Neural cell (in vitro differentiated cells): ENCODE measurements around the gene ATG2A. TPM values are rescaled to one million over a fixed set of nuclear protein-coding genes. Genes with fewer than 3 reads are reported as not detected.

Source experiments
- H2AFZ ChIP-seq: fragments of 200-600, 300-800 bp; sonication (generic), shearing (Covaris generic); 2 replicates; pipeline ENCODE4 v1.6.0; 2014; ENCODE audit warnings: low read depth, mild to moderate bottlenecking, antibody characterized with exemption, low read length, moderate library complexity
- H3F3A ChIP-seq: fragments of 200-600 bp; shearing (Covaris generic); 2 replicates; pipeline ENCODE4 v1.6.1; 2016; ENCODE audit warnings: mild to moderate bottlenecking, moderate library complexity, mixed read lengths, antibody characterized with exemption, low read length; ENCODE audit not compliant: insufficient read depth, poor library complexity, severe bottlenecking
- H3K27ac ChIP-seq: fragments of 200-600, 300-800 bp; sonication (generic), shearing (Covaris generic); 2 replicates; pipeline ENCODE4 v1.5.1; 2014; ENCODE audit warnings: mild to moderate bottlenecking, low read length, moderate library complexity
- H3K27me3 ChIP-seq: fragments of 300-800, 200-600 bp; sonication (generic), shearing (Covaris generic); 2 replicates; pipeline ENCODE4 v1.6.0; 2014; ENCODE audit warnings: mild to moderate bottlenecking, low read depth, low read length, moderate library complexity; ENCODE audit not compliant: insufficient read depth
- H3K36me3 ChIP-seq: fragments of 300-800, 200-600 bp; sonication (generic), shearing (Covaris generic); 2 replicates; pipeline ENCODE4 v1.5.1; 2014; ENCODE audit warnings: mild to moderate bottlenecking, antibody characterized with exemption, low read length, moderate library complexity; ENCODE audit not compliant: insufficient read depth
- H3K4me2 ChIP-seq: fragments of 300-800, 200-600 bp; sonication (generic), shearing (Covaris generic); 2 replicates; pipeline ENCODE4 v1.6.0; 2014; ENCODE audit warnings: mild to moderate bottlenecking, low read length
- H3K4me3 ChIP-seq: fragments of 300-800, 200-600 bp; sonication (generic), shearing (Covaris generic); 2 replicates; pipeline ENCODE4 v1.5.1; 2014; ENCODE audit warnings: mild to moderate bottlenecking, low read length, moderate library complexity
- H3K79me2 ChIP-seq: fragments of 200-600 bp; shearing (Covaris generic); replicated peaks from 2 replicates; pipeline ENCODE4 v1.6.0; 2014; ENCODE audit warnings: mild to moderate bottlenecking, low read length, moderate library complexity; ENCODE audit not compliant: insufficient read depth
- H3K9ac ChIP-seq: fragments of 300-800, 200-600 bp; sonication (generic), shearing (Covaris generic); 2 replicates; pipeline ENCODE4 v1.6.1; 2016; ENCODE audit warnings: mild to moderate bottlenecking, low read length, mixed read lengths
- H3K9me2 ChIP-seq: fragments of 200-600 bp; shearing (Covaris generic); 2 replicates; pipeline ENCODE4 v1.6.1; 2016; ENCODE audit warnings: mild to moderate bottlenecking, low read length, mixed read lengths; ENCODE audit not compliant: insufficient read depth
- H3K9me3 ChIP-seq: fragments of 200-600, 300-800 bp; sonication (generic), shearing (Covaris generic); 2 replicates; pipeline ENCODE4 v1.6.1; 2016; ENCODE audit warnings: mild to moderate bottlenecking, mixed run types, low read length, moderate library complexity, mixed read lengths
- H4K20me1 ChIP-seq: fragments of 200-600 bp; shearing (Covaris generic); 2 replicates; pipeline ENCODE4 v1.6.1; 2016; ENCODE audit warnings: mild to moderate bottlenecking, mixed run types; ENCODE audit not compliant: insufficient read depth
- CTCF ChIP-seq: fragments of 450-650 bp; IDR thresholded peaks from 2 replicates; pipeline ENCODE4 v1.5.1; 2014; ENCODE audit warnings: antibody characterized with exemption, mild to moderate bottlenecking, moderate library complexity; ENCODE audit not compliant: poor library complexity, severe bottlenecking
- EP300 ChIP-seq: fragments of 450-650 bp; conservative IDR thresholded peaks from 2 replicates; pipeline ENCODE4 v1.6.1; 2014; ENCODE audit warnings: antibody characterized with exemption, mild to moderate bottlenecking, moderate library complexity; ENCODE audit not compliant: poor library complexity, severe bottlenecking
- EZH2 ChIP-seq: fragments of 200-600, 300-800 bp; shearing (Covaris generic), sonication (generic); IDR thresholded peaks from 2 replicates; pipeline ENCODE4 v1.6.1; 2014; ENCODE audit warnings: antibody characterized with exemption, low read length, borderline replicate concordance, mild to moderate bottlenecking; ENCODE audit not compliant: insufficient read depth, poor library complexity, severe bottlenecking
- MXI1 ChIP-seq: fragments of 450-650 bp; conservative IDR thresholded peaks from 2 replicates; pipeline ENCODE4 v1.6.1; 2014; ENCODE audit warnings: antibody characterized with exemption, mild to moderate bottlenecking; ENCODE audit not compliant: poor library complexity, severe bottlenecking
- POLR2AphosphoS5 ChIP-seq: IDR thresholded peaks from 2 replicates; pipeline ENCODE4 v1.6.1; 2012
- RAD21 ChIP-seq: fragments of 450-650 bp; conservative IDR thresholded peaks from 2 replicates; pipeline ENCODE4 v1.6.1; 2014; ENCODE audit warnings: antibody characterized with exemption, mild to moderate bottlenecking, moderate library complexity
- SMC3 ChIP-seq: fragments of 450-650 bp; conservative IDR thresholded peaks from 2 replicates; pipeline ENCODE4 v1.6.1; 2014; ENCODE audit warnings: antibody characterized with exemption, mild to moderate bottlenecking, moderate library complexity; ENCODE audit not compliant: poor library complexity
- TAF1 ChIP-seq: IDR thresholded peaks from 2 replicates; pipeline ENCODE4 v1.6.1; 2012; ENCODE audit warnings: low read depth
- polyA plus RNA-seq: library from polyadenylated mRNA; depleted of rRNA; stranded (reverse); fragments of >200 nt; gene quantifications from 2 replicates; pipeline ENCODE4 v1.2.3, GENCODE V29; 2014
- TF ChIP-seq, protein P1 (sequence below): IDR thresholded peaks from 2 replicates; pipeline ENCODE4 v1.6.1; 2012; ENCODE audit warnings: borderline replicate concordance

Gene ATG2A
- polyA plus RNA-seq, 1 donor from 2014 or later: 7.5 TPM

DNA sequence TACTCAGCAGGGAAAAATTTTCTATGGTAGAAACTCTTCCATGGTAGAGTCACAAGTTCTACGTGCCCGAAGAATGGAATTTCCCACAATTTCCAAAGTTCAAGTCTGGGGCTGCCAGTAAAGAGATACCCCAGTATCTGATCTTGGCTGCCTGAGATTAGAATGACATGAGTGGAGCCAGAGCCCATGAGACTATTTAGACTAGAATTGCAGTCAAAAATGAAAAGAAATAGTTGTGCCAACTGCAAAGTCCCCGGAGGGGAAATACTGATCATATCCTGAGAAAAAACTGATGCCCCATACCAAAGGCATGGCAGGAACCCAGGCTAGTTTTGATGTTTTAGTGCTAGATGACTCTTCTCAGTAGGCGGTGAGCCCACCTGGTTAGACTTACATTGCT is 43.7 kb upstream of the ATG2A start:
- Histone ChIP-seq H3K79me2 (no peaks in the 10 kb centered on the region), H3K4me3 (no peak overlapping the region)

DNA sequence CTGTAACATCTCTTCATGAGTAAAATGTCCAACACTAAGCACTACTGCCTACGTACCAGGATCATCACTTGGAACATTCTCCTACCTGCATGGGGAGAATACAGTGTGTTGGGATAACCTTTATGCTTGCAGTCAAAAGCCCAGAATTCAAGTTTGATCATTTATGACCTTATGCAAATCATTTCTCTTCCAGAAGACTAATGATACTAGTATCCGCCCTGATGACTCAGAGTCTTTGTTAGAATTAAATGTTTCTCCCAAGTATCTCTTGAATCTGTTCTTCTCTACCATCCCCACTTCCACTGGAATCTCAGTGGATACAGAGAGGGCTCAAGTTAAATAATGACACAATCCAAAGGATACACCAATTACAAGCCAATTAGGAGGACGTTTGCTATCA is 42.5 kb upstream of the ATG2A start:
- Histone ChIP-seq H3K4me3 (no peak overlapping the region), H3K9me2 (no peaks in the 10 kb centered on the region), H2AFZ (no peak overlapping the region), H3K27me3 (no peaks in the 10 kb centered on the region), H3F3A (no peaks in the 10 kb centered on the region), H3K4me2 (no peak overlapping the region), H3K9me3 (no peaks in the 10 kb centered on the region), H3K79me2 (no peaks in the 10 kb centered on the region), H3K27ac (no peak overlapping the region), H3K36me3 (no peaks in the 10 kb centered on the region), H4K20me1 (no peaks in the 10 kb centered on the region), H3K9ac (no peak overlapping the region)
- TF ChIP-seq POLR2AphosphoS5: no peak
- no peak for TF ChIP-seq RAD21
- TF ChIP-seq SMC3: no peak
- no peak for TF ChIP-seq EP300
- TF ChIP-seq CTCF: no peak
- TF ChIP-seq, protein P1, sequence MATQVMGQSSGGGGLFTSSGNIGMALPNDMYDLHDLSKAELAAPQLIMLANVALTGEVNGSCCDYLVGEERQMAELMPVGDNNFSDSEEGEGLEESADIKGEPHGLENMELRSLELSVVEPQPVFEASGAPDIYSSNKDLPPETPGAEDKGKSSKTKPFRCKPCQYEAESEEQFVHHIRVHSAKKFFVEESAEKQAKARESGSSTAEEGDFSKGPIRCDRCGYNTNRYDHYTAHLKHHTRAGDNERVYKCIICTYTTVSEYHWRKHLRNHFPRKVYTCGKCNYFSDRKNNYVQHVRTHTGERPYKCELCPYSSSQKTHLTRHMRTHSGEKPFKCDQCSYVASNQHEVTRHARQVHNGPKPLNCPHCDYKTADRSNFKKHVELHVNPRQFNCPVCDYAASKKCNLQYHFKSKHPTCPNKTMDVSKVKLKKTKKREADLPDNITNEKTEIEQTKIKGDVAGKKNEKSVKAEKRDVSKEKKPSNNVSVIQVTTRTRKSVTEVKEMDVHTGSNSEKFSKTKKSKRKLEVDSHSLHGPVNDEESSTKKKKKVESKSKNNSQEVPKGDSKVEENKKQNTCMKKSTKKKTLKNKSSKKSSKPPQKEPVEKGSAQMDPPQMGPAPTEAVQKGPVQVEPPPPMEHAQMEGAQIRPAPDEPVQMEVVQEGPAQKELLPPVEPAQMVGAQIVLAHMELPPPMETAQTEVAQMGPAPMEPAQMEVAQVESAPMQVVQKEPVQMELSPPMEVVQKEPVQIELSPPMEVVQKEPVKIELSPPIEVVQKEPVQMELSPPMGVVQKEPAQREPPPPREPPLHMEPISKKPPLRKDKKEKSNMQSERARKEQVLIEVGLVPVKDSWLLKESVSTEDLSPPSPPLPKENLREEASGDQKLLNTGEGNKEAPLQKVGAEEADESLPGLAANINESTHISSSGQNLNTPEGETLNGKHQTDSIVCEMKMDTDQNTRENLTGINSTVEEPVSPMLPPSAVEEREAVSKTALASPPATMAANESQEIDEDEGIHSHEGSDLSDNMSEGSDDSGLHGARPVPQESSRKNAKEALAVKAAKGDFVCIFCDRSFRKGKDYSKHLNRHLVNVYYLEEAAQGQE: no peak
- TF ChIP-seq EZH2: no peak
- TF ChIP-seq TAF1: no peak
- no peak for TF ChIP-seq MXI1

More for the DNA sequence above, 43.7 kb upstream of the ATG2A start:
- no peaks in the 10 kb centered on the region for H3K36me3 ChIP-seq
- TF ChIP-seq SMC3 (no peak), MXI1 (no peak), TAF1 (no peak), EP300 (no peak), CTCF (no peak), POLR2AphosphoS5 (no peak), RAD21 (no peak), EZH2 (no peak)
- TF ChIP-seq, protein P1: no peak
- no peak overlapping the region for H3K4me2 ChIP-seq
- no peaks in the 10 kb centered on the region for H4K20me1 ChIP-seq
- H3K9ac ChIP-seq: no peak overlapping the region
- no peaks in the 10 kb centered on the region for H3K9me3 ChIP-seq
- no peak overlapping the region for H2AFZ ChIP-seq
- H3K27ac ChIP-seq: no peak overlapping the region
- H3K9me2 ChIP-seq: no peaks in the 10 kb centered on the region
- H3K27me3 ChIP-seq: no peaks in the 10 kb centered on the region
- no peaks in the 10 kb centered on the region for H3F3A ChIP-seq
